ENCODE measurements around the gene PLCD3.

DNA sequence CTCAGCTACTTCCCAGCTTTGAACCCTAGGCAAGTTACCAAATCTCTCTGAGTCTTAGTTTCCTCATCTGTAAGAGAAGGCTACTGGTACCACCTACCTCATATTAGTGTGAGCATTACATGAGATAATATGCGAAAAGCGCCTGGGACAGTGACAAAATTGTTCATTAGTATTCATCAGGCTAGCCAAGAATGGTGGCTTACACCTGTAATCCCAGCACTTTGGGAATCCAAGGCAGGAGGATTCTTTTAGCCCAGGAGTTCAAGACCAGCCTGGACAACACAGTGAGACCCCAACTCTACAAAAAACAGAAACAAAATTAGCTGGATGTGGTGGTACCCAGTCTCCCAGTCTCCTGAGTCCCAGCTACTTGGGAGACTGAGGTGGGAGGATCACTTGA, 3.3 kb downstream of the PLCD3 start:
- TF ChIP-seq NFE2L2 (IDR thresholded peaks at IDR 0.05; ENCODE audit: low read depth, low read length) (no peak), CTCF (conservative IDR thresholded peaks at IDR 0.05; ENCODE audit: low read depth, low read length) (no peak), POLR2A (IDR thresholded peaks at IDR 0.05; ENCODE audit: low read depth, low read length) (no peak), FOS (IDR thresholded peaks at IDR 0.05; ENCODE audit: low read depth, low read length) (no peak), RAD21 (IDR thresholded peaks at IDR 0.05; ENCODE audit: low read length) (no peak), RFX5 (IDR thresholded peaks at IDR 0.05; ENCODE audit: low read depth, low read length) (no peak)
- TF ChIP-seq, protein P1, sequence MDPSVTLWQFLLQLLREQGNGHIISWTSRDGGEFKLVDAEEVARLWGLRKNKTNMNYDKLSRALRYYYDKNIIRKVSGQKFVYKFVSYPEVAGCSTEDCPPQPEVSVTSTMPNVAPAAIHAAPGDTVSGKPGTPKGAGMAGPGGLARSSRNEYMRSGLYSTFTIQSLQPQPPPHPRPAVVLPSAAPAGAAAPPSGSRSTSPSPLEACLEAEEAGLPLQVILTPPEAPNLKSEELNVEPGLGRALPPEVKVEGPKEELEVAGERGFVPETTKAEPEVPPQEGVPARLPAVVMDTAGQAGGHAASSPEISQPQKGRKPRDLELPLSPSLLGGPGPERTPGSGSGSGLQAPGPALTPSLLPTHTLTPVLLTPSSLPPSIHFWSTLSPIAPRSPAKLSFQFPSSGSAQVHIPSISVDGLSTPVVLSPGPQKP (IDR thresholded peaks at IDR 0.05; ENCODE audit: borderline replicate concordance, low read depth, low read length), result no peak
- TF ChIP-seq, protein P2, sequence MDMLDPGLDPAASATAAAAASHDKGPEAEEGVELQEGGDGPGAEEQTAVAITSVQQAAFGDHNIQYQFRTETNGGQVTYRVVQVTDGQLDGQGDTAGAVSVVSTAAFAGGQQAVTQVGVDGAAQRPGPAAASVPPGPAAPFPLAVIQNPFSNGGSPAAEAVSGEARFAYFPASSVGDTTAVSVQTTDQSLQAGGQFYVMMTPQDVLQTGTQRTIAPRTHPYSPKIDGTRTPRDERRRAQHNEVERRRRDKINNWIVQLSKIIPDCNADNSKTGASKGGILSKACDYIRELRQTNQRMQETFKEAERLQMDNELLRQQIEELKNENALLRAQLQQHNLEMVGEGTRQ (IDR thresholded peaks at IDR 0.05; ENCODE audit: low read depth, low read length), result no peak
